Heart left ventricle (tissue), 13 donors: ENCODE results near the gene SPON2.

ENCODE experiments used
- POLR2A ChIP-seq, 2 donors: fragments of 450-650 bp; IDR thresholded peaks; one replicate each; pipeline ENCODE4 v1.6.1; 2017; ENCODE audit warnings: antibody characterized with exemption in 2 of 2, mild to moderate bottlenecking in 2 of 2, moderate library complexity in 2 of 2
- TF ChIP-seq, protein P1 (sequence below), 12 donors: fragments of 200-600 bp; sonication (generic) in 4 of 12; IDR thresholded peaks; one replicate each; pipeline versions ENCODE4 v1.5.0 to v1.8.0; 2018 to 2022; ENCODE audit warnings: antibody characterized with exemption in 12 of 12, mild to moderate bottlenecking in 5 of 12
- donor health status: ischemic (EF 13 %, LVEDD 7.1; RV severe dilation, severe dysfunction).
- donor health status: DM: no; HTN: yes; CAD: no.
- donor health status: DM: no; HTN: no; CAD: no.
- donor health status: ischemic (EF 25% LVEDD 6.9; RV normal size, moderate dysfunction).
- donor health status: ischemic (EF 25% LVEDD 5.7; RV mildly dilated, moderate dysfunction).
- donor health status: ischemic (EF 35%, LVEDD 5.7; RV mildly dilated, moderate dysfunction).
- donor health status: nonischemic (EF 11% LVEDD 7.7; RV severe dilation, severe dysfunction).
- donor health status: DM: yes; HTN: yes; CAD: no.
- donor health status: PGD.
- donor health status: ischemic (EF 29% LVEDD 5.4; RV normal size, mild dysfunction).
- donor health status: nonischemic (EF 23%, LVEDD 6.1; RV moderate dilation, normal function).

DNA sequence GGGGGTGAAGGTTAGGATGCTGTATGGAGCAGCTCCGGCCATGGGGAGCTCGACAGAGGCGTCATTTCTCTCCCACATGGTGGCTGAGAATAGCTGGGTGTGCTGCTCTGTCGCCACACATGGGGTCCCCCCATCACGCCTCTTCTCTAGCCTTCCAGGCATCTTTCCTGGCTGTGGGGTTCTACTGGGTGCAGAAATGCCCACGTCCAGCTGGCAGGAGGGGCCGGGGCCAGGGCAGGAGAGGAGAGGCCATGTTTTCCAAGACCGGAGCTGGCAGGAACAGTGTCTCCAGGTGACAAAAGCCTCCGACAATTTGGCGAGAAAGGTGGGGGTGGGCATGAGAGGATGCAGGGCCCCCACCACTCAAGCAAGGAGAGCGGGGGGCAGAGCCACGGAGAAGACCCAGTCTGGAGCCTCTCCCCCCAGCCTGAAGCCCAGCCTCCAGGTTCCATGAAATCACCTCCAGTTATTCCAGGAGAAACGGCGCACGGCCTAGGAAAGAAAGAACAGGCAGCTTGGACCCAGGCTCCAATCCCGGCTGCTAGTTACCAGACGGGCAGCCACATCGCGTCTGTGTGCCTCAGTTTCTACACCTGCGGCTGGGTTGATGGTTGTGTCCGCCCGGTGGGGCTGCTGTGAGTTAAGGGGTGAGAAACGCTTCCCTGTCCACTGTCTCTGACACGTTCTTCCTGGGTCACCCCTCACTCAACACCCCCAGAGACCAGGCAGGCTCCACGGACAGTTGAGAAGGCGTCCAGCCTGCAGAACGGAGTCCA lies 27.4 kb upstream of the SPON2 start:
- TF ChIP-seq, protein P1, sequence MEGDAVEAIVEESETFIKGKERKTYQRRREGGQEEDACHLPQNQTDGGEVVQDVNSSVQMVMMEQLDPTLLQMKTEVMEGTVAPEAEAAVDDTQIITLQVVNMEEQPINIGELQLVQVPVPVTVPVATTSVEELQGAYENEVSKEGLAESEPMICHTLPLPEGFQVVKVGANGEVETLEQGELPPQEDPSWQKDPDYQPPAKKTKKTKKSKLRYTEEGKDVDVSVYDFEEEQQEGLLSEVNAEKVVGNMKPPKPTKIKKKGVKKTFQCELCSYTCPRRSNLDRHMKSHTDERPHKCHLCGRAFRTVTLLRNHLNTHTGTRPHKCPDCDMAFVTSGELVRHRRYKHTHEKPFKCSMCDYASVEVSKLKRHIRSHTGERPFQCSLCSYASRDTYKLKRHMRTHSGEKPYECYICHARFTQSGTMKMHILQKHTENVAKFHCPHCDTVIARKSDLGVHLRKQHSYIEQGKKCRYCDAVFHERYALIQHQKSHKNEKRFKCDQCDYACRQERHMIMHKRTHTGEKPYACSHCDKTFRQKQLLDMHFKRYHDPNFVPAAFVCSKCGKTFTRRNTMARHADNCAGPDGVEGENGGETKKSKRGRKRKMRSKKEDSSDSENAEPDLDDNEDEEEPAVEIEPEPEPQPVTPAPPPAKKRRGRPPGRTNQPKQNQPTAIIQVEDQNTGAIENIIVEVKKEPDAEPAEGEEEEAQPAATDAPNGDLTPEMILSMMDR (IDR thresholded peaks at IDR 0.05): no peak
- TF ChIP-seq POLR2A (IDR thresholded peaks at IDR 0.05): no peak
